Measurements from ENCODE around the gene CLCN7. TPM values are rescaled to one million over a fixed set of nuclear protein-coding genes. Genes with fewer than 3 reads are reported as not detected.

The CLCN7 gene
- total RNA-seq, 4 donors from 2014 or later: 21.5 to 145 (median 57.2) TPM

DNA sequence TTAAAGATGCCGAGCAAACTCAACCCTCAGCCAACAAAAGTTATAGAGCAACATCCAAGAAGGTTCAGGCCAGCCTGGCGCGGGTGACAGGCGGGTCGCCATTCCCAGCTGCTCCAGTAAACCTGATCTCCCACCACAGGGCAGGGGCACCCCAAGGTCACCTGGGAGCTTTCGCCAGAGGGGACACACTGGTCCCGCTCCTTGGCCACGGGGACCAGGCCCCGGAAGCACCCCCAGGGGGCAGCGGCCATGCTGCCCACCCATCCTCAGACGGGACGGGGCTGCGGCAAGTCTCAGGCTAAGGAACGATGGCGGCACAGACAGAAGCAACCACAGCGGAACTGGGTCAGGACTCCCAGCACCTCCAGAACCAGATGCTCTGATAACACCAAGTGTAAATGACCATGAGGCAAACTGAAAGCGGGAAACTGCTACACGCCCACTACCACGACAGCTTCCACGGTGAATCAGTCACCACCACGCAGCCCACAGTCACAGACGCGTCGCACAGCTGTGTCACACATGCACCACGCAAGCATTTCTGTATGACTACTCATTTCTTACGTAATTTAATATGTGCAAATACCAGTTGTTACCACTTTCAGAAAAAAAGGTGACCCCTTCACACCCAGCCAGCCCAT is 16.4 kb downstream of the CLCN7 start:
- H3K36me3 ChIP-seq: no peaks in the 10 kb centered on the region
- no peaks in the 10 kb centered on the region for H3K4me1 ChIP-seq
- H3K9me3 ChIP-seq: no peaks in the 10 kb centered on the region
- TF ChIP-seq, protein P1, sequence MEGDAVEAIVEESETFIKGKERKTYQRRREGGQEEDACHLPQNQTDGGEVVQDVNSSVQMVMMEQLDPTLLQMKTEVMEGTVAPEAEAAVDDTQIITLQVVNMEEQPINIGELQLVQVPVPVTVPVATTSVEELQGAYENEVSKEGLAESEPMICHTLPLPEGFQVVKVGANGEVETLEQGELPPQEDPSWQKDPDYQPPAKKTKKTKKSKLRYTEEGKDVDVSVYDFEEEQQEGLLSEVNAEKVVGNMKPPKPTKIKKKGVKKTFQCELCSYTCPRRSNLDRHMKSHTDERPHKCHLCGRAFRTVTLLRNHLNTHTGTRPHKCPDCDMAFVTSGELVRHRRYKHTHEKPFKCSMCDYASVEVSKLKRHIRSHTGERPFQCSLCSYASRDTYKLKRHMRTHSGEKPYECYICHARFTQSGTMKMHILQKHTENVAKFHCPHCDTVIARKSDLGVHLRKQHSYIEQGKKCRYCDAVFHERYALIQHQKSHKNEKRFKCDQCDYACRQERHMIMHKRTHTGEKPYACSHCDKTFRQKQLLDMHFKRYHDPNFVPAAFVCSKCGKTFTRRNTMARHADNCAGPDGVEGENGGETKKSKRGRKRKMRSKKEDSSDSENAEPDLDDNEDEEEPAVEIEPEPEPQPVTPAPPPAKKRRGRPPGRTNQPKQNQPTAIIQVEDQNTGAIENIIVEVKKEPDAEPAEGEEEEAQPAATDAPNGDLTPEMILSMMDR (IDR thresholded peaks at IDR 0.05): no peak
- TF ChIP-seq POLR2A (IDR thresholded peaks at IDR 0.05): no peak
- H3K4me3 ChIP-seq: no peak overlapping the region
- no peak overlapping the region for H3K27ac ChIP-seq
- DNase-seq: no peak
- H3K27me3 ChIP-seq: no peaks in the 10 kb centered on the region
- intact Hi-C loops (cut with DNase I; ENCODE audit: low total_unique reads): no loop called here

DNA sequence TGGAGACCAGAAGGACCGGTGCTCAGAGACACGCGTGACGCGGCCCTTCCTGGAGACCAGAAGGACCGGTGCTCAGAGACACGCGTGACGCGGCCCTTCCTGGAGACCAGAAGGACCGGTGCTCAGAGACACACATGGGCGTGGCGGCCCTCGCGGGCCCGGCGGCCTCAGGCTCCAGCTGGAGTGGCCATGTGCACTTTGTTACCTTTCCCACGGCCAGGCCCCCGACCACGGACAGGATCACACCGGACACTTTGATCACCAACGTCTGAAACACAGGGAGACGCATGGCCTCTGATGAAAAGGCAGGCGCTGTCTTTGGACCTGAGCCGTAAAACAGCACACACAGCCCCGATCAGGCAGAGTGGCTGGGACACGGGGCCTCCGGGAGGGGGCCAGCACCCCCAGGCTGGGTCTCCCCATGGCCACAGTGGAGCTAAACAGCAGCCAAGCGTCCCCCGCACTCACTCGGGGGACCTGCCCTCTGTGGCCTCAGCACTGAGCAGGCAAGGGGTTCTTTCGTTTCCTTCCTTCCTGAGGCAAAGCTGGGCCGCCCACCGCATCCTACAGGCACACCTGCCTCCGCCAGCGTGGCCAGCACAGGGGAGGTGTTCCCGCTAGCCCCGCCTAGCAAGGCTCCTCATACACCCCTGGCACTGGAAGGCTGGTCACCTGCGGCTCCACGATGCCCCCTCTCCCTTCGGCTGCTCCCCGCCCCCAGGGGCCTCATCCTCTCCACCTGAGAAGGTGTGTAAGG is 17.2 kb downstream of the CLCN7 start:
- Histone ChIP-seq H3K9me3 (no peaks in the 10 kb centered on the region), H3K27me3 (no peaks in the 10 kb centered on the region), H3K4me1 (no peaks in the 10 kb centered on the region), H3K27ac (no peak overlapping the region), H3K4me3 (no peak overlapping the region), H3K36me3 (no peaks in the 10 kb centered on the region)
- intact Hi-C loops (cut with DNase I; ENCODE audit: low total_unique reads): no loop called here
- no peak for DNase-seq
- no peak for TF ChIP-seq POLR2A (IDR thresholded peaks at IDR 0.05)
- TF ChIP-seq, protein P1 (IDR thresholded peaks at IDR 0.05): no peak

DNA sequence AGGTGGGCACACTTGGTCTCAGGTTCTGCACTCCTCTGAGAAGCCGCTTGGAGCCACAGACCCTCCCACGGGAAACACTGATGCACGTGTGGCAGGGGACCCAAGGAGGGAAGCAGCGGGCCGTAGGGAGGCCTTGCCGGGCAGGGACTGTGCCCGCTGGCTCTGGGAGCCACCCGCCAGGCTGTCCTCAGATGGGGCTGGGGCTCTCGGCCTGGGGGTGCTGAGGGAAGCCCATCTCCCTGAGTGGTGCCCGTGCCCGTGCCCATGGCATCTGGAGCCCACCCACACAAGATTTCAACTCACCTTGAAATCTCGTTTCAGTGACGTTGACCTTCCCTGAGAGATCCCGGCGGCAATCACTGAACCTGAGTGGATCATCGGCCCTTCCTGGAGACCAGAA is 17.9 kb downstream of the CLCN7 start:
- intact Hi-C loops (cut with DNase I; ENCODE audit: low total_unique reads): no loop called here

DNA sequence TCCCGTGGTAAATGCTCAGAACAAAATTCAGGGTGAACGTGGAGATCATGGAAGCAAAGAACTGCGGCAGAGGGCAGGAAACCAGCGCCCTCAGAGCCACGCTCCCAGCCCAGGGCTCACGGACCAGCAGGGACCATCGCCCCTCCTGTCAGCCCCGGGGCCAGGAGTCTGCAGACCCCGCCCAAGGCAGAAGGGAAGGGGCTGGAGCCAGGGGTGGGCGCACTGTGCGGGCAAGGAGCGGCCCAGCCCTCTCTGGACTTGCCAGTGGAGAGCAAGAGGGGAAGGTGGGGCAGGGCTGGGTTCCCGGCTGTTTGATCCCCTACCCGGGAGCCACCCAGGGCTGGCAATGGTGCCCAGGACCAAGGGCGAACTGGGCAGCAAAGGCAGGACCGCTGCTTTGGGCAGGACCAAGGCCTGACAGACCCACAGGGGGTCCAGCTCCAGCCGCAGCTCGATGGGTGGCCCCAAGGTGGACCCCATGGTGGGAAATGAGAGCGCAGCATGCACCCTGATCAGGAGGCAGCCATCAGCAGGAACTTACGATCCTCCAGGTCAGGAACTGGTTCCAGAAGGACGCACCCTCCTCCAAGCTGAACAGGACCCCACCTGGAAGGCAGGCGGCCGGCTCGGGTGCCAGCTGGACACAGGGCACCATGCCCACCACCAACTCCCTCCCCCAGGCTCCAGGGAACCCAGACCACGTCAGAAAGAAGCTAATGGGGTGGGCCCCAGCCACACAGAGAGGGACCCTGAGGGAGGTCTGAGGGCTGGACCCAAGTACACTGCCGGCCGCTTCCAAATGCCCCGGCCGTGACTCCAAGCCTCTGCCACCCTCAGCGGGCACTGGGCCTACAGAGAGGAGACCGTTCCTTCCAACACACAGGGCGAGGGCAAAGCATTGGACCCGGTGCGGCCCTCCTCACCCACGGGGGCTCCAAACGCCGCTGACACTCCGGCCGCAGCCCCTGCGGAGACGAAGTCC is 19.3 kb downstream of the CLCN7 start:
- no peak for TF ChIP-seq POLR2A (IDR thresholded peaks at IDR 0.05)
- TF ChIP-seq, protein P1 (IDR thresholded peaks at IDR 0.05): no peak
- intact Hi-C loops (cut with DNase I; ENCODE audit: low total_unique reads): no loop called here
- H3K36me3 ChIP-seq: no peaks in the 10 kb centered on the region

More for the DNA sequence above, 17.9 kb downstream of the CLCN7 start:
- no peaks in the 10 kb centered on the region for H3K4me1 ChIP-seq
- H3K36me3 ChIP-seq: no peaks in the 10 kb centered on the region
- no peaks in the 10 kb centered on the region for H3K27me3 ChIP-seq
- H3K4me3 ChIP-seq: no peak overlapping the region
- H3K27ac ChIP-seq: no peak overlapping the region
- no peaks in the 10 kb centered on the region for H3K9me3 ChIP-seq
- TF ChIP-seq, protein P1 (IDR thresholded peaks at IDR 0.05): no peak
- no peak for TF ChIP-seq POLR2A (IDR thresholded peaks at IDR 0.05)
- DNase-seq: no peak

More for the DNA sequence above, 19.3 kb downstream of the CLCN7 start:
- no peaks in the 10 kb centered on the region for H3K27me3 ChIP-seq
- no peaks in the 10 kb centered on the region for H3K9me3 ChIP-seq
- H3K4me1 ChIP-seq: no peaks in the 10 kb centered on the region
- no peak overlapping the region for H3K4me3 ChIP-seq
- no peak for DNase-seq
- H3K27ac ChIP-seq: no peak overlapping the region

All from uterus (tissue), 4 donors.